Left cardiac atrium (tissue), 4 donors: ENCODE measurements around the gene HTATIP2. TPM values are rescaled to one million over a fixed set of nuclear protein-coding genes. Genes with fewer than 3 reads are reported as not detected.
A peak's percentile ranks its signal among the peaks of the same experiment; 100 is the strongest.
"Not testable (repeated sequence)": the region's sequence is repeated elsewhere in the genome, so short reads cannot be mapped to it uniquely, and the experiment has no call there.

Source experiments
- ATAC-seq, 2 donors: fragments of 200-7000 bp; cut with Tn5 transposase; one replicate each; pipeline ENCODE4 v1.9.1; 2020; ENCODE audit warnings: mild to moderate bottlenecking in 2 of 2, moderate library complexity in 2 of 2
- DNase-seq: peaks from one replicate; pipeline ENCODE4 v3.0.0-alpha.2; 2020
- intact Hi-C, 2 donors: fragments of 100-400 bp; cut with DNase I; formaldehyde crosslinking; loops; one replicate each; pipeline versions ENCODE4 v1.14.1 to v1.15.1; 2022 to 2023
- long read RNA-seq: library from polyadenylated mRNA; unstranded; transcript quantifications from one replicate; pipeline ENCODE4 v2.0.0, GENCODE V29; 2021
- total RNA-seq, 2 donors: library from RNA; stranded (reverse); fragmentation: NEBNext Ultra II Directional; extraction: Animal tissue kit (Norgen Biotek cat#: 25700); gene quantifications; one replicate each; pipeline ENCODE4 v1.2.1, GENCODE V29; 2021
- donor health status: DM: no; HTN: yes; CAD: no.
- donor health status: DM: no; HTN: yes; CAD: no; lungs with severe emphysema.
- donor health status: DM: yes; HTN: yes; CAD: no.
- donor health status: Dilated cardiomyopathy.

HTATIP2 gene
- total RNA-seq, result 10 to 100 TPM; 17.5 to 22.0 TPM
- long read RNA-seq, transcript HTATIP2-201 (6 exons, 1,477 nt), result major isoform, 17 of 26 reads
- long read RNA-seq, partial matches to known transcripts, result 1 of 26 reads
- long read RNA-seq, other reads (novel, unspliced or antisense), result 2 of 26 reads

DNA sequence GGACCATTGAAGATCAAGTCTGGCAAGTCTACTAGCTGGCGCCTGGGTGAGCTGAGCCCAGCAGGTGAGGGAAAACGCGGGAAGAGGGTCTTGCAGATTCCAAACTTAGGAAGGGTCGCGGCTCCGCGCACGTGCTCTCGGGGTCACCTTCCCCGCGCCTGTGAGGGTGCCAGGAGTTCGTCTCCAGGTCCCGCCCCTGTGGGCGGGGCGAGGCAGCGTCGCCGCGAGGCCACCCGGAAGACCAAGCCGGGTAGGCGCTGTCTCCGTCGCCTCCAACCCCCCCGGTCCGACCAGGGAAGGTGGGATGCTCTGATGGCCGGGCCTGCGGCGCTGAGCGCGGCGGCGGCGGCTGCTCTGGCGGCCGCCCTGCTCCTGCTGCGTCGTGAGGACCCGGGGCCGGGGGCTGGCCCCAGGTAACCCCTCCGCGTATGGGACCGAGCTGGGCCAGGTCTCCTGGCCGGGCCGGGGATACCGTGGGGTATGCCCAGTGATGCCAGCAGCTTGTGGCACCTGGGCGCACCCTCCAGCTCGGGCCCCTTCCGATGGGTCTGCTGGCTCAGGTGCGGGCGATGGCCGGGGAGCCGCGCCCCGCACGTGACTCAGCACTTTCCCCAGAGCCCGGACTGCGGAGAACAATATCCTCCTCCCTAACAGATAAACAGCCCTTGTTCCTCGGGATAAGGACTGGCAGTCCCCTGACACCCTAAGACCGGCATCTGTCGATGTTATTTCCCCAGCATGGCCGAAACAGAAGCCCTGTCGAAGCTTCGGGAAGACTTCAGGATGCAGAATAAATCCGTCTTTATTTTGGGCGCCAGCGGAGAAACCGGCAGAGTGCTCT is at the start of gene HTATIP2:
Gene HTATIP2 (plus strand): TSS at position 215 of the 841 bp plus-strand sequence. CDS start 524 bp downstream, at position 739.
- DNase-seq (peak; percentile 81), ATAC-seq (peak; percentile 89 to 91)
- intact Hi-C loops, result no loop called here

DNA sequence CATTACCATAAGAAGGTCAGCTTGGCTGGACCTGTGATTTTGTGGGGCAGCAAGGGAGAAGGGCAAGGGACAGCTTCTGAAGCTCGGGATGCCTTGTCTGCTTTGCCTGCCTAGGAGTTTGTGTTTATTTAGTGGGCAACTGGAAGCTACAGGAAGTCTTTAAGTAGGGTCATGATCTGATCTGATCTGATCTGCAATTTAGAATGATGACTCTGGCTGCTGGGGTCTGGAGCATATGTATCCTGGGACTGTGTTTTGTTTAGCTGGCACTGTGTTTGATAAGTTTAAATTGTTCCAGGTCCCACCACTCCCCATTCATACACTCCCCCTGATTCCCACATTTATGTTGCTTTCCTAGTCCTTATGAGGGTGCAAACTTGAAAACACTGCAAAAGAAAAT is 47.7 kb upstream of the HTATIP2 start:
- DNase-seq (no peak), ATAC-seq (no peak)
- intact Hi-C loops, result no loop called here

DNA sequence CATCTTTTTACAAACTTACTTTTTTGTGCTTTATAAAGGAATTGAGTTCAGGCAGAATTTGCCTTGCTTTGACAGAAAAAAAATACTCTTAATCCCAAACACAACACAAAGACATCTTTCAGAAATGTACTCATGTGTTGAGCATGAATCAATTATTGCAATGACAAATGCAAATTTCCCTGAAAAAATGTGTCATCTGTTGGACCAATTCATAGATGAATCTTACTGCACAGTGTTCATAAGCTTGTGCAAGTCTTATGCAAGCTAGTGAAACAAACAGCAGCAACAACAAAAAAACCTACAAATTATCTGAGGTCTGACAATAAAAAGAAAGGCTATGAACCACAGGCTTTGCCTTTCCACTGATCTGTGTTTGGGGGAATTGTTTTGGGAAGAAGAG is 42.3 kb upstream of the HTATIP2 start:
- DNase-seq (no peak), ATAC-seq (no peak)
- intact Hi-C loops, result no loop called here

DNA sequence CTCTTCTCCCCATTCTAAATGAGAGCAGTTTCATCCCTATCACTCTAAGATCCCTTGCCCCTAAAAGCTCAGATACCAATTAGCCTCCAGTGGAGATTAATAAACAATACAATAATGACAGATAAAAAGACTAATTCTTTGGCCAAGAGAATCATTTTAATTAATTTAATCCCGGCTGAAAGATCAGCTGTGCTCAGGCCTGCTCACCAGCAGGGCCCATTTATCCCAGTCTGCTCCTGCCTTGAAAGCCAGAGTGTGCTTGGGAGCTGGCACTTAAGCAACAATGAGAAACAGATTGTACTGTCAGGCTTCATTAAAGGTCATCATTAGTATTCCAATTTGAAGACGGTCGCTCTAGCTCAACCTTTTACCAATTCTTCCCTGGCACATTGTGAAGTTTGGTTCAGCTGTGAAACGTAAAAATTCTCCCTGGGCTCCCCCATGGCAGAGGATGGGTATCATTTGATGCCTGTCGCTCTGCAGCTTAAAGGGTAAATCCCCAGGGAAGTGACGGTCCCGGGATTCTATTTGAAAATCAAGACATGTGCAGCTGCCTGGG is 36.1 kb upstream of the HTATIP2 start:
- intact Hi-C loops, result no loop called here
- DNase-seq (no peak), ATAC-seq (no peak)

DNA sequence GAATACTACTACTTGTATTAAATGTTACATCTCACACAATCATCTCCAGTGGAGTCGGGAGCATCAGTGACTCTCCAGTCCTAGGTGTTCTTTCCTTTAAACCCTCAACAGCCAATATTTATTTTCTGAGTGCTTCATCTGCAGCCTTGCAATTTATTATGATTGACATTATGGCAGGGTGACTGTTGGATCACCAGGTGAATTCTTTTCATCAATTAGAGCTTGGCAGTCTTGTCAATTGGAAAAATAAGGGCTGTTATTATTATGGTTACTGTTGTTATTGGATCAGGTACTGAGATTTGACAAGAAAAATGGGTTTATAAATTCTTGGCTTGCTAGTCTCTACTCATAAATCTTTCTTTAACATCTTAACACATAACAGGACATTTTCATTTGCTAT is 27.5 kb upstream of the HTATIP2 start:
- intact Hi-C loops, result loop anchor here in 1 of 2 donors (5.0 kb wide), 1 partner anchor 204 kb away; no protein-coding TSS in a partner anchor
- DNase-seq (no peak), ATAC-seq (no peak)

DNA sequence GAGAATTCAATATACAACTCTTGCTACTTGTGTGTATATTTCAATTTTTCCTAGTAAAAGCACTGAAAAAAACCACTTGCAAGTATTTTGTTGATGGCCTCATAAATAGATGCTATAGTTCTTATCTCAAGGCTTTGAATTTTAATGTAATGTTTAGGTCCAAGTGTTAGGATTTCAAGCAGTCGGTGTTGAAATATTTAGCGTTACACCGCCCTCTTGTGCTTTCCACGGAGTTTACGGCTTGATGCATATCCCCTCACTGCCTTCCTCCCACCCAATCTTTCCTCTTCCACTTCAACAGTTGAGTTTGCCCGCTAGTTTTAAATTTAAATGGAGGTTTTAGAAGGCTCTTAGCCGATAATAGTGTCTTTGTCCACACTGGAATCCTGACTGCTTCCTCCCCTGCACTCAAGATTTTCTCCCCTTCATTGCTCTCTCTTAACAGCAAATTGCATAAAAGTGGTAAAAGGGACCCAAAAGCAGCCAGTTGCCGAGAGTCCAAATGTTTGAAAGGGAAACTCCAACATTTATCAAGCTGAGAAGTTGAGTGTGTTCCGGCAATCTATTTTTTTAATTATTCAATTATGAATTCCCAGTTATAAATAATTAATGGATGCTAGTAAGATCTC is 25.9 kb upstream of the HTATIP2 start:
- DNase-seq, result no peak
- no peak for ATAC-seq
- intact Hi-C loops, result loop anchor here in 1 of 2 donors (5.0 kb wide), 1 partner anchor 205 kb away; no protein-coding TSS in a partner anchor

DNA sequence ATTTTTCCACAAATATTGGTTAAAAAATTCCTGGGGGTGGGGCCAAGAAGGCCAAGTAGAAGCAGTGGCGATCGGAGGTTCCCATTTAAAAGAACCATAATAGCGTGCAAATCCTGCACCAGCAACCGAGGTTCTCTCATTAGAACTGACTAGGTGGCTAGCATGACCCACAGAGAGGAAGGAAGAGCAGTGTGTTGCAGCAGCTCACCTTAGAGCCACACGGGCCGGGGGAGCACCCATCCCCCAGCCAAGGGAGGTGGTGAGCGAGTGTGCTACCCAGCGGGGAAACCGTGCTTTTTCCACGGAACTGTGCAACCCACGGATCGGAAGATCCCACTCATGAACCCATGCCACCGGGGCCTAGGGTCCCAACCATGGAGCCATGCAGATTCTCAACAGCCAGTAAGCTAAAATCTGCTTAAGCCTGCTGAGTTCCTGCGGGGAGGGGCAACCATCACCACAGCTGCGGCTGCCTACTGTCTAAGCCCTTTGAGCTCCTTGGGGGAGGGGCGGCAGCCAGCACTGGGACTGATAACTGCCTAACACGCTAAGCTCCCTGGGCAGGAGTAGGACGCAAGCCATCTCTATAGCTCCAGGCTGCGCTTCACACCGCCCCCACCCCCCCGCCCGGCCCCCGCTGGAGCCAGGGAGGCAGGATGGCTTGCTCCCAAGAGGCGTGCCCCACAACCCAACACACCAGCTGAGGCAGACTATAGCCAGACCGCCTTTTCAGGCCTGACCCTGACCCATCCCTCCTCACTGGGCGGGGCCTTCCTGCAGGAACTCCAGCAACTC is 21.0 kb upstream of the HTATIP2 start:
- intact Hi-C loops, result no loop called here

DNA sequence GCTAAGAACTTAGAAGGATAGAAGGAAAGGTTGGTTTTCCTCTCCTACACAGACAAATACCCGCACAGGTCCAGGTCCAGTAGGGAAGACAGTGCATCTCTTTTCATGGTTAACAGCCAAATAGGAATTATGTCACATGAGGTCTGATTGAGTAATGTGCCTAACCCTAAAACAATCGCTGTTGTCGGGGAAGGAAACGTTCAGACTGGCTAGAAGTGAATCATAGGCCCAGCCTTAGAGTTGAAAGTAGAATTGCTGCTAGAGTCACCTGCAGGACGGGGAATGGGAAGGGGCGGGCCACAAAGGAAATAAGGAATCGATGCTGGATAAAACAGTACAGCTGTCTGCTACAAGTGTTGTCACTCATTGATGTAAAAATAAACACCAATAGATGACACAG is 12.4 kb upstream of the HTATIP2 start:
- intact Hi-C loops, result loop anchor here in 1 of 2 donors (5.0 to 10.0 kb wide), 2 partner anchors 219 to 416 kb away; no protein-coding TSS in a partner anchor
- no peak for ATAC-seq
- DNase-seq, result no peak

More for the DNA sequence above, 21.0 kb upstream of the HTATIP2 start:
- DNase-seq (no peak), ATAC-seq (no peak)

DNA sequence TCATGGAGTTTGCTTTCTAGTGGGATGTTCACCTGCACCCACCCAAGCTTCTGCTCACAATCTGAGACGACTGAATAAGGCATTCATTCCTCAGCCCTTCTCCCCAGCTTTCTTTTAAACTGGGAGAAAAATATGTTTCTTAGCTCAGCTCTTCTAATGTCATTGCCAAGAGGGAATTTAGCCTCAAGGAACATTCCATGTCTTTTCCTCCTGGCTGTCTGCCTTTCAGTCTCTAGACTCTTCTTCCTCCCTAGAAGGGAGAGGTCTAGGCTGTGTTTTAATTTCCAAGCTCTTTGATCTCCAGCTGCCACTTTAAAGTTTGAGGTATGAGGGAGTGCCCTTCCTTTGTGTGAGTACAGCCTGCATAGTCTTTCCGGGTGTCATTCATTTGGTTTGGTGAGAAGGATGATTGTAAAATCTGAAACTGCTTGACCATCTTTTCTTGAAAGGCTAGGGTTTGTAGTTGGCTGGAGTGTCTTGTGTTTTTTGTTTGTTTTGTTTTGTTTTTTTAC is 11.7 kb upstream of the HTATIP2 start:
- no peak for DNase-seq
- intact Hi-C loops, result loop anchor here (2.0 to 10.0 kb wide), 3 partner anchors 220 to 417 kb away; no protein-coding TSS in a partner anchor
- no peak for ATAC-seq

DNA sequence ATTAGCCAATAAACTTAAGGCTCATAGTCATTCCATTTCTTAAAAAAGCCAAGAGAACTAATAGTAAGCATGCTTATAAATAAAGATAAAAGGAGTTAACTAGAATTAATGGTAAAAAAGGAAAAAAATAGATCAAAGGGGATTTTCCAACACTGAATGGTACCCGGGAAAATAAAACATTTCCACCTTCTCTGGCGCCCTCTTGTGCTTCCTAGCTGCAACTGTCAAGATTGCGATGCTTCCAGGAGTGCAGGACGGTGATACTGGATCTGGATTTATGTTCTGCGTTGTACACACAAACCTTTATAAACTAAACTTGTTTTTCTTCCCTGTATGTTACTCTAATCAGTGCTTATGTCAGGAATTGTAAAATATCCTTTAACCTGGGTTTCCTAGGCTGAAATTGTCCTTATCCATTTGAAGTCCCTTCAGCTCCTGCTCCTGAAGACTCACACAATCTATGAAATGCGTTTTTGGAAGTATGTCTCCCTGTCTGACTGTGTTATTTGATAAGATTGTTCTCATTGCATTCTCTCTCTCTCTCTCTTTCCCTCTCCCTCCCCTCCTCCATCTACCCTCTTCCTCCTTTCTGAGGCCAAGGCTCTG is 9.6 kb upstream of the HTATIP2 start:
- intact Hi-C loops, result loop anchor here (2.0 to 10.0 kb wide), 3 partner anchors 222 to 419 kb away; no protein-coding TSS in a partner anchor
- ATAC-seq (peak; percentile 55 to 73), DNase-seq (no peak)

DNA sequence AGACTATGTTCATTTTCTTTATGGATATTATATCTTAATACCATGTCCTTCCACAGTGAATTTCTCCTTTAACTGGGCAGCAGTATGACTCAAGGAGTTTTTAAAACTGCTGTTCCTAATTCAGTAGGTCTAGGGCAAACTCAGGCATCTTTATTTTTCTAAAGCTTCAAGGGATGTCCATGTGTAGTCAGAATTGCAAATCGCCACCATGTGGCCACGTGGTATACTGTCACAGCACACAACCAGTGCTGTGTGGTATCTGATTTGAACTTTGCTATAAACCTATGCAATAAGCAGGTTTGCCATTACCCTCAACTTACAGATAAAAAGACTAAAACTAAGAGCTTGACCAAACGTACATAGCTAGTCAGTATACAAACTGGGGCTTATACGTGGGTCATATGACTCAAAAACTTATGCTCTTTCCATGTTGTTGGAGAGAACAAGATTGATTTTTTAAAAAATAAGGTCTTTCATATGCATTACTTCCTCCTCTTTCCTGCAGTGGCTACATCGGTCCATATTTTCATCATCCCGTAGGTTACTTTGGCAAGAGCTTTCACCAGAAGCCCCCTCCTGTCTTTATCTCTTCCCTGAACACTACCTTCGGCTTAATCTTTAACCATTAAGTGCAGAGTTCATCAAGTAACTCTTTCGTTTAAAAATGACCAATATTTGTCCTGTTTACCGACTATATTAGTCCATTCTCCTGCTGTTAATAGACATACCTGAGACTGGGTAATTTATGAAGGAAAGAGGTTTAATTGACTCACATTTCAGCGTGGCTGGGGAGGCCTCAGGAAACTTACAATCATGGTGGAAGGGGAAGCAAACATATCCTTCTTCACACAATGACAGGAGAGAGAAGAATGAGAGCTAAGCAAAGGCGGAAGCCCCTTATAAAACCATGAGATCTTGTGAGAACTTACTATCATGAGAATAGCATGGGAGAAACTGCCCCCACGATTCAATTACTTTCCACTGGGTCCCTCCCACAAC is 8.0 kb upstream of the HTATIP2 start:
- DNase-seq (peak; percentile 33), ATAC-seq (peak in 1 of 2 donors; percentile 75)
- intact Hi-C loops, result loop anchor here in 1 of 2 donors (10.0 kb wide), 1 partner anchor 421 kb away; no protein-coding TSS in a partner anchor

DNA sequence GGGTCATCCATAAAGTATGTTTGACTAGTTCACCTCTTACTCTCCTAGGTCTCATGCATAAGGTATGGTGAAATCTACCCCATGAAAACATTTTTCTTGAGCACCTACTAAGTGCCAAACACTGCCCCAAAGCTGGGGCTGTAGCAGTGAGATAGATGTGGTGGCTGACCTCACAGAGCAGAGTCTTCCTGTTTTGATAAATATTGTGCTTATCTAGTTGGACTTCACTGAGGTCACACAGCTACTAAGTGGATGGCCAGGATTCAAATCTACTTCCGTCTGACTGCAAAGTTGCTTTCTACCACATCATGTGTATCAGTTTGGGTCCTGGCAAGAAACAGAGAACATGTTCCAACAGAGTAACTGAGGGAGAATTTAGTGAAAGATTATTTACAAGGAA is 6.4 kb upstream of the HTATIP2 start:
- intact Hi-C loops, result loop anchor here in 1 of 2 donors (10.0 kb wide), 1 partner anchor 422 kb away; no protein-coding TSS in a partner anchor
- DNase-seq (no peak), ATAC-seq (no peak)

DNA sequence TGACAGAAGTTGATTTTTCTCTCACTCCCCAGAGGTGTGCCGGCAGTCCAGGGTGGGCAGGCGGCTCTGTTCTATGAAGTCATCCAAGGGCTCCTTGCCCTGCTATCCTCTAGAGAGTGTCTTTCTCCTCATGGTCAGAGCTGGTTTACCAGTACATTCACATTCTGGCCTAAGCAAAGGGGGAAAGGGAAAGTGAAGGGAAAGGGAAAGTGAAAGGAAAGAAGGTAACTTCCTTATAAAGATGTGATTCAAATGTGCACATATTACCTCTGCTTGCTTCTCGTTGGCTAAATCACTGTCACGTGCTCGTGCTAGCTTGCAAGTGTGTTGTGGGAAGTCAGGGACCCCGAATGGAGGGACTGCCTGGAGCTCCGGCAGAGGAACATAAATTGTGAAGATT is 2.9 kb upstream of the HTATIP2 start:
- intact Hi-C loops, result no loop called here
- no peak for DNase-seq

DNA sequence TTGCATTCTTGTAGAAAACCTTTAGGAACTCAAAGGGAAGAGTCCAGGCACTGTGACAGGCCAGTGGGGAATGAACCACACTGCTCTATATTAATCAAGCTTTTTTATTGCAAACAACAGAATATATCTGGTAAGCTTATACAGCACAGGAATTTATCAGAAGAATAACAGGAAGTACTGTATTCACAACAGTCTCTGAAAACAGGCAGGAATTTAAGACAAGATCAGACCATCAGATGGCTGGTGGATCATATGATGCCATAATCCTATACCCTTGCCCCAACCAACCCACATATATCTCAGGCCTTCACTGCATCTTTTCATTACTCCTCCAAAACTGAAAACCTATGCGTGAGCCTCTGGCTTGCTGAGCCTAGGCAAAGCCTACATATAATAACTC is 1.0 kb upstream of the HTATIP2 start:
- DNase-seq, result no peak
- intact Hi-C loops, result no loop called here
- no peak for ATAC-seq

More for the DNA sequence above, 2.9 kb upstream of the HTATIP2 start:
- ATAC-seq, result no peak

DNA sequence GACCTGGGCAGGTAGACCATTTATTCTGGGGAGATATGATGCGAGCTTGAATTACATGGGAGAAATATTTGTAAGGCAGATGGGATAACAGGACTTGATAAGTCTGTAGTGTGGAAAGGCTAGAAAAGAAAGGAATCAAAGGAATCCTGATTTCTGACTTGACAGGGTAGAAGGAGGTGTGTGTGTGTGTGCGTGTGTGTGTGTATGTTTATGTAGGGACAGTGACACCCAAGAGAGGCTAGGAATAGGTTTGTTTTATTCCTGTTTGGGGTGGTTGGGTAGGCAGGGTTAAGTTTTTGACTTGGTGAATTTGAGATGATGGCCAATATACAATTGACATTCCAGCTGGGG is 390 bp upstream of the HTATIP2 start:
- DNase-seq, result no peak
- ATAC-seq, result no peak
- intact Hi-C loops, result no loop called here

DNA sequence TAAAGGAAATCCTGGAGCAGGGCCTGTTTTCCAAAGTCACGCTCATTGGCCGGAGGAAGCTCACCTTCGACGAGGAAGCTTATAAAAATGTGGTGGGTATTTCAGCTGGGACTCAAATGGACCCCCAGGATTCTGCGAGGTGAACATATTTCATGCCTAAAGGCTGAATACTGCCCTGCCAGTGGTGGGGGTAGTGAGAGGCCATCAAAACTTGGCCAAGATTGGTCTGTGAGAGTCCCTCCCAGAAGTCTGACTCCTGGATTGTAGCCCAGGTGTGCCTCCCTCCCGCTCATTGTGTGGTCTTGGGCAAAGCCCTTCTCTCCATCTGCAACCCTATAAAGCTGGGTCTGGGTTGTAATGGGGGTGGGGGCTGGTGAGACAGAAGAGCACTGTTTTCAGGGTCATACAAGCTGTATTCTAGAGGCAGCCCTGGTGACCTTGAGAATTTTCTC is 853 bp downstream of the HTATIP2 start:
- peak; percentile 10 to 21 for ATAC-seq
- intact Hi-C loops, result no loop called here

DNA sequence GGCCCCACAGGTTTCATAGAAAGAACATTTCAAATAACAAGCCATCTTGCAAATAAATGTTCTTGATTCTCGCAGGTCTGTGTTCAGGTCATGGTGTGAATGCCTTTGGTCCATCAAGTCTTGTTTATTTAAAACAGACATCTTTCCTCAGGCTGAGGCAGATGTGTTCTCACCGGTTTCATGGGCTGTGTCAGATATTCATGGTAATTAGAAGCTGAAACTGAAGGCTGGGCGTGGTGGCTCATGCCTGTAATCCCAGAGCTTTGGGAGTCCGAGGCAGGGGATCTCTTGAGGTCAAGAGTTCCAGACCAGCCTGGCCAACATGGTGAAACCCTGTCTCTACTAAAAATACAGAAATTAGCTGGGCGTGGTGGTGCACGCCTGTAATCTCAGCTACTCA is 2.0 kb downstream of the HTATIP2 start:
- ATAC-seq, DNase-seq, intact Hi-C loops: not testable (repeated sequence)

More for the DNA sequence above, 853 bp downstream of the HTATIP2 start:
- DNase-seq, result no peak
